SU-DHL-6 (cell line): ENCODE results near the gene CYP2E1.
"Not testable (repeated sequence)": the region's sequence is repeated elsewhere in the genome, so short reads cannot be mapped to it uniquely, and the experiment has no call there.

ENCODE experiments used
- CTCF ChIP-seq: fragments of 200-600 bp; sonication (generic); IDR thresholded peaks from one replicate; pipeline ENCODE4 v1.5.1; 2017; ENCODE audit warnings: antibody characterized with exemption, mild to moderate bottlenecking, low read length, moderate library complexity; ENCODE audit not compliant: insufficient read depth, poor library complexity, severe bottlenecking
- EZH2phosphoT487 ChIP-seq: fragments of 200-600 bp; sonication (generic), shearing (Covaris generic); conservative IDR thresholded peaks from 2 replicates; pipeline ENCODE4 v1.6.1; 2018; ENCODE audit warnings: mild to moderate bottlenecking, antibody characterized with exemption, low read length, moderate library complexity, mixed read lengths

- not testable (repeated sequence) for TF ChIP-seq CTCF, EZH2phosphoT487
Measured at GRCh38 chr10:133497363-133497762, 29.8 kb upstream of the CYP2E1 start.
